Activated CD8-positive, alpha-beta memory T cell treated with anti-CD3 and anti-CD28 coated beads, Interleukin-2, amount 50 U/mL, for 4 hours (primary cell): ENCODE results near the gene RAI14.

ENCODE experiments used
- DNase-seq: peaks from one replicate; pipeline ENCODE4 v3.0.0-alpha.2; 2020

RAI14 gene

DNA sequence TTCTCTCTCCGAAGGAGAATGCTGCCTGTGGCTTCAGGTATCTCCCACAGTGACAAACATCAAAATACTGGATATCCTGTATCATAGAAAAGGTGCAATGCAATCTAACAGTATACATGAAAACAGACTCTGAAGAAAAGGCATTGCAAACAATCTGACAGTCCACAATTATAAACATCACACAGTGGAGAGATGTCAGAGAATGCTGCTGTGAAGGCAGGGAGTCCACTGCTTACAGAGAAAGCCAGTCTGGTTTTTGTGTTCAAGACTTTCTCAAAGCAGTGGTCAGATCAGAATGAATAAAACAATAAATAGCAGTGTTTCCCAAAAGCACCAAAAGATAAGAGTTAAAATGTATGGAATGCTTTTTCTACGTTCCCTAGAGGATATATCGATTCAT, 211.5 kb downstream of the RAI14 start:
- no peak for DNase-seq

GRCh38 chr5:34868791-34869190, 212.7 kb downstream of the RAI14 start:
- DNase-seq, result no peak

- no peak for DNase-seq
Observed at GRCh38 chr5:34869256-34869655, 213.1 kb downstream of the RAI14 start.

DNA sequence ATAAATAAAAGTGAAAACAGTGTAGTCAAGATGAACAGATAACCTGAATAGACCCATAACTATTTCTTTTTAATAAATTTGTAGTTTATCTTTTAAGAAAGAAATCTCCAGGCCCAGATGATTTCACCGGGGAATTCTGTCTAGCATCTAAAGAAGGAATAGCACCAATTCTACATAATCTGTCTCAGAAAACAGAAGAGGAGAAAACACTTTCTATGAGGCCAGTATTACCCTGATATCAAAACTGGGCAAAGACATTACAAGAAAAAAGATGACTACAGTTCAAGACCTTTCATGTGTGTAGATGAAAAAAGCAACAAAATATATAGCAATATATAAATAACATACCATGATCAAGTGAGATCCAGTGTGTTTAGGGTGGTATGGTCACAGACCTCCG, 214.3 kb downstream of the RAI14 start:
- no peak for DNase-seq

GRCh38 chr5:34876275-34876674, 220.1 kb downstream of the RAI14 start:
- no peak for DNase-seq

- no peak for DNase-seq
Observed at GRCh38 chr5:34881246-34881645, 225.1 kb downstream of the RAI14 start.
